AG04450 (cell line): Measurements from ENCODE around the gene ZNF317. TPM values are rescaled to one million over a fixed set of nuclear protein-coding genes. Genes with fewer than 3 reads are reported as not detected.

Source experiments
- CTCF ChIA-PET: fragments of 300-600, 350-600 bp; formaldehyde crosslinking; extraction: SDS; loops from one replicate; lab custom pipeline; 2022; ENCODE audit warnings: antibody characterized with exemption, inconsistent platforms; lab: Charles Lee
- POLR2A ChIA-PET: fragments of 350-600 bp; formaldehyde crosslinking; extraction: SDS; loops from one replicate; lab custom pipeline; 2021; ENCODE audit warnings: antibody characterized with exemption, inconsistent platforms; lab: Yijun Ruan, JAX
- DNase-seq: peaks from one replicate; pipeline ENCODE4 v3.0.0-alpha.2; 2011; ENCODE audit warnings: low read depth, low spot score
- H3K27ac ChIP-seq: one replicate; pipeline ENCODE4 v1.5.1; 2012; ENCODE audit warnings: low read depth, low read length, control low read depth
- H3K27me3 ChIP-seq: one replicate; pipeline ENCODE4 v1.6.0; 2012; ENCODE audit warnings: low read length; ENCODE audit not compliant: control insufficient read depth, insufficient read depth
- H3K4me3 ChIP-seq: 2 replicates; pipeline ENCODE4 v1.5.1; 2011; ENCODE audit warnings: mild to moderate bottlenecking, low read depth, low read length, control low read depth
- H3K9me3 ChIP-seq: 2 replicates; pipeline ENCODE4 v1.5.1; 2012; ENCODE audit warnings: low read length; ENCODE audit not compliant: control insufficient read depth, insufficient read depth
- polyA plus RNA-seq: library from polyadenylated mRNA; depleted of rRNA; stranded (reverse); fragments of >200 nt; gene quantifications from 2 replicates; pipeline ENCODE4 v1.2.3, GENCODE V29; 2011
- TF ChIP-seq, protein P1 (sequence below): IDR thresholded peaks from 2 replicates; pipeline ENCODE4 v1.5.1; 2011; ENCODE audit warnings: low read depth, low read length, control low read depth, inconsistent platforms

Gene ZNF317
- polyA plus RNA-seq, 1 experiment: 19.6 TPM

- ChIA-PET POLR2A (no interaction called here), CTCF (no interaction called here)
- H3K27ac ChIP-seq: no peak overlapping the region
- H3K9me3 ChIP-seq: peaks cover 55% of the 10 kb centered on the region
- TF ChIP-seq, protein P1, sequence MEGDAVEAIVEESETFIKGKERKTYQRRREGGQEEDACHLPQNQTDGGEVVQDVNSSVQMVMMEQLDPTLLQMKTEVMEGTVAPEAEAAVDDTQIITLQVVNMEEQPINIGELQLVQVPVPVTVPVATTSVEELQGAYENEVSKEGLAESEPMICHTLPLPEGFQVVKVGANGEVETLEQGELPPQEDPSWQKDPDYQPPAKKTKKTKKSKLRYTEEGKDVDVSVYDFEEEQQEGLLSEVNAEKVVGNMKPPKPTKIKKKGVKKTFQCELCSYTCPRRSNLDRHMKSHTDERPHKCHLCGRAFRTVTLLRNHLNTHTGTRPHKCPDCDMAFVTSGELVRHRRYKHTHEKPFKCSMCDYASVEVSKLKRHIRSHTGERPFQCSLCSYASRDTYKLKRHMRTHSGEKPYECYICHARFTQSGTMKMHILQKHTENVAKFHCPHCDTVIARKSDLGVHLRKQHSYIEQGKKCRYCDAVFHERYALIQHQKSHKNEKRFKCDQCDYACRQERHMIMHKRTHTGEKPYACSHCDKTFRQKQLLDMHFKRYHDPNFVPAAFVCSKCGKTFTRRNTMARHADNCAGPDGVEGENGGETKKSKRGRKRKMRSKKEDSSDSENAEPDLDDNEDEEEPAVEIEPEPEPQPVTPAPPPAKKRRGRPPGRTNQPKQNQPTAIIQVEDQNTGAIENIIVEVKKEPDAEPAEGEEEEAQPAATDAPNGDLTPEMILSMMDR: no peak
- no peak for DNase-seq
- H3K4me3 ChIP-seq: no peak overlapping the region
- H3K27me3 ChIP-seq: no peaks in the 10 kb centered on the region
Measured at GRCh38 chr19:9165261-9165660, 25.1 kb downstream of the ZNF317 start.

DNA sequence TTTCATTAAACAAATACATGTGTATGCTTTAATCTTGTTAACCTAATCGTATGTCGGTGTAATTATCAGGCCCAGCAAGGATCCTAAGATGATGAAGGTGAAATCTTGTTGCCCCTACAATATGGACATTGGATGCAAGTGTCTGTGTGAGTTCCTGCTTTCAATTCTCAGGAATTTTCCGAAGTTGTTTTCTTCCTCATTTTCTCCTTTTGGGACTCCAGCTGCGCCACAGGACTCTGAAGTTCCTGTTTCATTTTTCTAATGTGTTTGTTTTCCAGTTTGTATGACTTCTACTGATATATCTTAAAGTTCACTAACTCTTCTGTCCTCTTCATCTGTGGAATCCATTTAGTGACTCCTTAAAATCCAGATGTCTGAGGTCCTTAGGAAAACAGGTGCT lies 26.6 kb downstream of the ZNF317 start:
- TF ChIP-seq, protein P1: no peak
- Histone ChIP-seq H3K27ac (no peak overlapping the region), H3K27me3 (no peaks in the 10 kb centered on the region), H3K9me3 (peaks cover 39% of the 10 kb centered on the region), H3K4me3 (no peak overlapping the region)
- POLR2A ChIA-PET: no interaction called here
- CTCF ChIA-PET: no interaction called here
- DNase-seq: no peak

DNA sequence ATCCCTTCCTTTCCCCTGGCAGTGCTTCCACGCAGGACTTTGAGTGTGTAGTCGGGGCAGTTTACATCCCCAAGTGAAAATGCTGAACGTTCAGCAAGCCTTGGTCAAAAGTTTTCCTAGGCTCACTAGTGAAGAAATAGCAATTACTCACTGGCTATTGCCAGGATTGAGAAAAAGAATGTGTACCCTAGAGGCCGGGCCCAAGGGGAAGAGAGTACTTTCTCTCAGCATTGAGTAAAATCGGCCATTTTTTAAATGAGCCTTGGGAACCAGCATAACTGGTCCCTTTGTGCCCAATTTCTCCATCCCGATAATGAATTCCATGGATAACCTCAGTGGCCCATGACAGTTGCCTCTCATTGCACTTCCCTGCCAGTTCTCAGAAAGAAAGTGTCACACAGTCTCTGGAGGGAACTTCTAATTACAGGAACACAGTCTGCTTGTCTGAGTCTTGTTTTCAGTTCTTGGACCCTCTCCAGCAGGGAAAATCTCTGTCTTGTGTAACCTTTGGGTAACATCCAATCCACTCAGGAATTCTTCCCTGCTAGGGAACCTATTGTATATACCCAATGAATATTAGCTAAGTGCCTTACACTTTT lies 31.3 kb downstream of the ZNF317 start:
- ChIA-PET POLR2A (no interaction called here), CTCF (no interaction called here)
- Histone ChIP-seq H3K27ac (no peak overlapping the region), H3K4me3 (no peak overlapping the region), H3K9me3 (peaks cover 23% of the 10 kb centered on the region), H3K27me3 (no peaks in the 10 kb centered on the region)
- TF ChIP-seq, protein P1: no peak
- DNase-seq: no peak

DNA sequence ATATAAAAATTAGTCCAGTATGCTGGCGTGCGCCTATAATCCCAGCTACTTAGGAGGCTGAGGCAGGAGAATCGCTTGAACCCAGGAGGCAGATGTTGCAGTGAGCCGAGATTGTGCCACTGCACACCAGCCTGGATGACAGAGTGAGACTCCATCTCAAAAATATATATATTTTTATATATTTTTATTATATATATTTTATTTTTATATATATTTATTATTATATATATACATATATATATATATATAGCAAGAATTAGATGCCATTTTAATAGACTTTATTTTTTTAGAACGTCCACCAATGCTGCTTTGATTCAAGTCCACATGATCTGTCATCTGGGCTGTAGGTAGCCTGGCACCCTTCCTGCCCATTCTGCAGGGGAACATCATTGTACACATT lies 35.1 kb downstream of the ZNF317 start:
- DNase-seq: no peak
- H3K27me3 ChIP-seq: no peaks in the 10 kb centered on the region
- peaks cover 15% of the 10 kb centered on the region for H3K9me3 ChIP-seq
- CTCF ChIA-PET: no interaction called here
- TF ChIP-seq, protein P1: no peak
- POLR2A ChIA-PET: no interaction called here
- no peak overlapping the region for H3K27ac ChIP-seq
- H3K4me3 ChIP-seq: no peak overlapping the region

DNA sequence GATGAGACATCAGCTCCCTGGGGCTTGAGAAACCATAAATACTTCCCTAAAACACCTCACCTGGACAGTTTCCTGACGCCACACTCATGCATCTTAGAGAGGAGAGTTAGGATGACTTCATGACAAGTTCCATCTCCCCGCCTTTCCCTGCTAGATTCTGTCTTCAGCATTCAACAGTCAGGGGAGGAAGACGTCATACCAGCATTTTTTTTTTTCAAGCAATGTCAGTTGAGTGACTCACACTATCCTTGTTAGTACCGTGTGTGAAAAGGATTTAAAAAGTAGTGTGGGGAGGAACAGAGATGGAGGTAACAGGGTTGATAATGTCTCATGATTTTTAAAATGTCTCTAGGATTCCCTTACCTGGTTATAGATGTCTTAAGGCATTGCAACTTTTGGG lies 38.7 kb downstream of the ZNF317 start, which contains the start of gene OR7D2:
OR7D2 (plus strand) TSS at position 79 of the 400 bp plus-strand sequence. CDS start 6,803 bp downstream, outside the sequence.
- no peak for DNase-seq
- ChIA-PET POLR2A (no interaction called here), CTCF (no interaction called here)
- Histone ChIP-seq H3K9me3 (peaks cover 28% of the 10 kb centered on the region), H3K27me3 (no peaks in the 10 kb centered on the region), H3K27ac (no peak within 1 kb of the TSS), H3K4me3 (no peak within 1 kb of the TSS)
- TF ChIP-seq, protein P1: no peak
